Measurements from ENCODE around the gene SUMO2.
A peak's percentile ranks its signal among the peaks of the same experiment; 100 is the strongest.
"Not testable (repeated sequence)": the region's sequence is repeated elsewhere in the genome, so short reads cannot be mapped to it uniquely, and the experiment has no call there.

The SUMO2 gene

GRCh38 chr17:75142236-75142971 lies 40.4 kb downstream of the SUMO2 start:
- DNase-seq: no peak

GRCh38 chr17:75138519-75138918 lies 44.2 kb downstream of the SUMO2 start:
- no peak for DNase-seq

GRCh38 chr17:75137762-75138161 lies 45.0 kb downstream of the SUMO2 start:
- DNase-seq: not testable (repeated sequence)

GRCh38 chr17:75135946-75136345 lies 46.8 kb downstream of the SUMO2 start:
- DNase-seq: no peak

- no peak for DNase-seq
Observed at GRCh38 chr17:75135452-75135851, 47.3 kb downstream of the SUMO2 start.

GRCh38 chr17:75133607-75134347 lies 49.0 kb downstream of the SUMO2 start:
- not testable (repeated sequence) for DNase-seq

- DNase-seq: no peak
Observed at GRCh38 chr17:75133001-75133400, 49.8 kb downstream of the SUMO2 start.

GRCh38 chr17:75132018-75133000 lies 50.5 kb downstream of the SUMO2 start:
- DNase-seq: not testable (repeated sequence)

GRCh38 chr17:75131278-75132017 lies 51.3 kb downstream of the SUMO2 start, which contains the start of gene NT5C:
Gene NT5C (minus strand): TSS chr17:75131742. CDS start chr17:75131707, 35 bp downstream.
- DNase-seq: peak; percentile 72

GRCh38 chr17:75130632-75131277 lies 52.0 kb downstream of the SUMO2 start:
- peak; percentile 48 for DNase-seq

- DNase-seq: no peak
Observed at GRCh38 chr17:75130059-75130631, 52.6 kb downstream of the SUMO2 start.

- DNase-seq: no peak
Observed at GRCh38 chr17:75129576-75129975, 53.2 kb downstream of the SUMO2 start.

GRCh38 chr17:75128694-75129505 lies 53.9 kb downstream of the SUMO2 start:
- DNase-seq: no peak

- not testable (repeated sequence) for DNase-seq
Observed at GRCh38 chr17:75127936-75128335, 54.8 kb downstream of the SUMO2 start.

GRCh38 chr17:75126954-75127353 lies 55.8 kb downstream of the SUMO2 start:
- no peak for DNase-seq

- DNase-seq: no peak
Observed at GRCh38 chr17:75125984-75126383, 56.8 kb downstream of the SUMO2 start.

- no peak for DNase-seq
Observed at GRCh38 chr17:75124819-75125162, 58.0 kb downstream of the SUMO2 start.

GRCh38 chr17:75124041-75124818 lies 58.5 kb downstream of the SUMO2 start:
- peak; percentile 67 for DNase-seq

- DNase-seq: no peak
Observed at GRCh38 chr17:75118307-75118706, 64.5 kb downstream of the SUMO2 start.

GRCh38 chr17:75116737-75117136 lies 66.0 kb downstream of the SUMO2 start:
- no peak for DNase-seq
